HFFc6 (cell line): Measurements from ENCODE around the gene RPS6KC1. TPM values are rescaled to one million over a fixed set of nuclear protein-coding genes. Genes with fewer than 3 reads are reported as not detected.
"Not testable (repeated sequence)": the region's sequence is repeated elsewhere in the genome, so short reads cannot be mapped to it uniquely, and the experiment has no call there.

ENCODE experiments used
- DNase-seq: peaks from one replicate; pipeline ENCODE4 v3.0.0-alpha.2; 2018
- H3K27ac Mint-ChIP-seq: 2 replicates; pipeline ENCODE4 v1.8.0; 2020; ENCODE audit warnings: mild to moderate bottlenecking, mixed read lengths
- H3K27me3 Mint-ChIP-seq: 2 replicates; pipeline ENCODE4 v1.8.0; 2021; ENCODE audit warnings: mild to moderate bottlenecking, moderate library complexity, mixed read lengths; ENCODE audit not compliant: insufficient read depth
- H3K36me3 Mint-ChIP-seq: 2 replicates; pipeline ENCODE4 v1.8.0; 2021; ENCODE audit warnings: low read depth, mixed read lengths
- H3K4me1 Mint-ChIP-seq: 2 replicates; pipeline ENCODE4 v1.8.0; 2020; ENCODE audit warnings: low read depth, mixed read lengths
- H3K4me3 Mint-ChIP-seq: 2 replicates; pipeline ENCODE4 v1.8.0; 2020; ENCODE audit warnings: mild to moderate bottlenecking, moderate library complexity, mixed read lengths
- H3K9me3 Mint-ChIP-seq: 2 replicates; pipeline ENCODE4 v1.8.0; 2020; ENCODE audit warnings: mild to moderate bottlenecking, mixed read lengths
- CTCF ChIP-seq: fragments of 200-600 bp; sonication (generic); IDR thresholded peaks from 2 replicates; pipeline ENCODE4 v1.5.0; 2021; ENCODE audit warnings: antibody characterized with exemption, mild to moderate bottlenecking
- total RNA-seq, 6 experiments: library from RNA; stranded (reverse); fragmentation: NEBNext Ultra II Directional; extraction: Animal tissue kit (Norgen Biotek cat#: 25700); gene quantifications; 2 replicates in 1 of 6; 3 replicates in 5 of 6; pipeline ENCODE4 v1.2.3, GENCODE V29; 2021

RPS6KC1 gene
- total RNA-seq, 6 experiments from 2014 or later = 15.6 to 18.3 (median 17.3) TPM

- Mint-ChIP-seq H3K36me3 (peaks cover 24% of the 10 kb centered on the region), H3K27ac (no peak overlapping the region), H3K4me3 (no peak overlapping the region), H3K9me3 (no peaks in the 10 kb centered on the region; the same call in 1 of the 2 replicates), H3K27me3 (no peaks in the 10 kb centered on the region), H3K4me1 (peaks cover 5% of the 10 kb centered on the region; the same call in 1 of the 2 replicates)
- no peak for DNase-seq
- no peak for TF ChIP-seq CTCF
These were observed 141.0 kb downstream of the RPS6KC1 start for GRCh38 chr1:213192026-213192425.

- DNase-seq = no peak
- Mint-ChIP-seq H3K27me3 (no peaks in the 10 kb centered on the region), H3K4me1 (peaks cover 5% of the 10 kb centered on the region; the same call in 1 of the 2 replicates), H3K9me3 (no peaks in the 10 kb centered on the region; the same call in 1 of the 2 replicates), H3K27ac (no peak overlapping the region), H3K36me3 (peaks cover 46% of the 10 kb centered on the region), H3K4me3 (no peak overlapping the region)
- TF ChIP-seq CTCF = no peak
These were observed 143.3 kb downstream of the RPS6KC1 start for GRCh38 chr1:213194383-213194782.

- Mint-ChIP-seq H3K36me3 (peaks cover 45% of the 10 kb centered on the region), H3K4me1 (peaks cover 5% of the 10 kb centered on the region; the same call in 1 of the 2 replicates), H3K27ac (no peak overlapping the region), H3K4me3 (no peak overlapping the region), H3K27me3 (no peaks in the 10 kb centered on the region), H3K9me3 (no peaks in the 10 kb centered on the region; the same call in 1 of the 2 replicates)
- DNase-seq = no peak
- TF ChIP-seq CTCF = no peak
These were observed 143.8 kb downstream of the RPS6KC1 start for GRCh38 chr1:213194855-213195254.

- H3K27me3 Mint-ChIP-seq, H3K27ac Mint-ChIP-seq, H3K4me3 Mint-ChIP-seq, H3K4me1 Mint-ChIP-seq, H3K9me3 Mint-ChIP-seq, DNase-seq: not testable (repeated sequence)
- H3K36me3 Mint-ChIP-seq = peaks cover 37% of the 10 kb centered on the region
These were observed 145.4 kb downstream of the RPS6KC1 start for GRCh38 chr1:213196328-213197054.

DNA sequence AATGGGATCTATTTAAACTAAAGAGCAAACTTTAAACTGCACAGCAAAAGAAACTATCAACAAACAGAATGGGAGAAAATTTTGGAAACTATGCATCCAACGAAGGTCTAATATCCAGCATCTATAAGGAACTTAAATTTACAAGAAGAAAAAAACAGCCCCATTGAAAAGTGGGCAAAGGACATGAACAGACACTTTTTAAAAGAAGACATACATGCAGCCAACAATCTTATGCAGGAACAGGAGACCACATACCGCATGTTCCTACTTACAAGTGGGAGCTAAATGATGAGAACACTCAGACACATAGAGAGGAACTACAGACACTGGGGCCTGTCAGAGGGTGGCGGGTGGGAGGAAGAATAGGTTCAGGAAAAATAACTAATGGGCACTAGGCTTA, 149.6 kb downstream of the RPS6KC1 start:
- H3K9me3 Mint-ChIP-seq = no peaks in the 10 kb centered on the region; the same call in 1 of the 2 replicates
- no peak for DNase-seq
- no peak overlapping the region for H3K4me3 Mint-ChIP-seq
- H3K27me3 Mint-ChIP-seq = no peaks in the 10 kb centered on the region
- no peak for TF ChIP-seq CTCF
- H3K36me3 Mint-ChIP-seq = peaks cover 31% of the 10 kb centered on the region
- H3K4me1 Mint-ChIP-seq = no peaks in the 10 kb centered on the region
- H3K27ac Mint-ChIP-seq = no peak overlapping the region

GRCh38 chr1:213201380-213202155, 150.5 kb downstream of the RPS6KC1 start:
- Mint-ChIP-seq H3K9me3 (no peaks in the 10 kb centered on the region; the same call in 1 of the 2 replicates), H3K27ac (no peak overlapping the region), H3K4me1 (no peaks in the 10 kb centered on the region), H3K4me3 (no peak overlapping the region), H3K36me3 (peaks cover 31% of the 10 kb centered on the region), H3K27me3 (no peaks in the 10 kb centered on the region; the same call in 1 of the 2 replicates)
- no peak for TF ChIP-seq CTCF
- DNase-seq = no peak
